ENCODE data around the gene PSAPL1.

PSAPL1 gene

GRCh38 chr4:7434766-7435150 lies at the start of gene PSAPL1:
PSAPL1 (minus strand) TSS chr4:7434930; CDS start chr4:7434879, 51 bp downstream.
- Mint-ChIP-seq H3K27ac (peak within 1 kb of the TSS; percentile 17), H3K4me1 (no peaks in the 10 kb centered on the region), H3K27me3 (peaks cover 4% of the 10 kb centered on the region), H3K9me3 (no peaks in the 10 kb centered on the region), H3K4me3 (no peak within 1 kb of the TSS), H3K36me3 (no peaks in the 10 kb centered on the region)

- H3K27me3 Mint-ChIP-seq, result peaks cover 2% of the 10 kb centered on the region
- no peak overlapping the region for H3K27ac Mint-ChIP-seq
- H3K9me3 Mint-ChIP-seq, result no peaks in the 10 kb centered on the region
- H3K4me3 Mint-ChIP-seq, result no peak overlapping the region
- no peaks in the 10 kb centered on the region for H3K4me1 Mint-ChIP-seq
- no peaks in the 10 kb centered on the region for H3K36me3 Mint-ChIP-seq
These were observed 46.5 kb upstream of the PSAPL1 start for GRCh38 chr4:7481227-7481626.

- Mint-ChIP-seq H3K27ac (no peak overlapping the region), H3K4me3 (no peak overlapping the region), H3K36me3 (no peaks in the 10 kb centered on the region), H3K9me3 (no peaks in the 10 kb centered on the region), H3K4me1 (no peaks in the 10 kb centered on the region), H3K27me3 (peaks cover 2% of the 10 kb centered on the region)
These were observed 45.7 kb upstream of the PSAPL1 start for GRCh38 chr4:7480423-7480822.

- no peak overlapping the region for H3K27ac Mint-ChIP-seq
- no peaks in the 10 kb centered on the region for H3K4me1 Mint-ChIP-seq
- peaks cover 3% of the 10 kb centered on the region for H3K27me3 Mint-ChIP-seq
- no peak overlapping the region for H3K4me3 Mint-ChIP-seq
- no peaks in the 10 kb centered on the region for H3K36me3 Mint-ChIP-seq
- no peaks in the 10 kb centered on the region for H3K9me3 Mint-ChIP-seq
These were observed 43.9 kb upstream of the PSAPL1 start for GRCh38 chr4:7478665-7479064.

- Mint-ChIP-seq H3K4me1 (no peaks in the 10 kb centered on the region), H3K27ac (no peak overlapping the region), H3K4me3 (no peak overlapping the region), H3K27me3 (peaks cover 7% of the 10 kb centered on the region), H3K36me3 (no peaks in the 10 kb centered on the region), H3K9me3 (no peaks in the 10 kb centered on the region)
These were observed 43.0 kb upstream of the PSAPL1 start for GRCh38 chr4:7477695-7478094.

GRCh38 chr4:7476820-7477219 lies 42.1 kb upstream of the PSAPL1 start:
- H3K36me3 Mint-ChIP-seq, result no peaks in the 10 kb centered on the region
- no peaks in the 10 kb centered on the region for H3K4me1 Mint-ChIP-seq
- H3K27ac Mint-ChIP-seq, result no peak overlapping the region
- H3K9me3 Mint-ChIP-seq, result no peaks in the 10 kb centered on the region
- peaks cover 12% of the 10 kb centered on the region for H3K27me3 Mint-ChIP-seq
- no peak overlapping the region for H3K4me3 Mint-ChIP-seq

GRCh38 chr4:7475207-7475606 lies 40.5 kb upstream of the PSAPL1 start:
- Mint-ChIP-seq H3K4me1 (no peaks in the 10 kb centered on the region), H3K9me3 (no peaks in the 10 kb centered on the region), H3K4me3 (no peak overlapping the region), H3K27me3 (peaks cover 12% of the 10 kb centered on the region), H3K36me3 (no peaks in the 10 kb centered on the region), H3K27ac (no peak overlapping the region)

GRCh38 chr4:7474320-7474719 lies 39.6 kb upstream of the PSAPL1 start:
- Mint-ChIP-seq H3K4me1 (no peaks in the 10 kb centered on the region), H3K27me3 (peaks cover 12% of the 10 kb centered on the region), H3K27ac (no peak overlapping the region), H3K36me3 (no peaks in the 10 kb centered on the region), H3K4me3 (no peak overlapping the region), H3K9me3 (no peaks in the 10 kb centered on the region)

- no peaks in the 10 kb centered on the region for H3K4me1 Mint-ChIP-seq
- H3K27me3 Mint-ChIP-seq, result peaks cover 11% of the 10 kb centered on the region
- H3K4me3 Mint-ChIP-seq, result no peak overlapping the region
- H3K36me3 Mint-ChIP-seq, result no peaks in the 10 kb centered on the region
- no peak overlapping the region for H3K27ac Mint-ChIP-seq
- H3K9me3 Mint-ChIP-seq, result no peaks in the 10 kb centered on the region
These were observed 38.4 kb upstream of the PSAPL1 start for GRCh38 chr4:7473081-7473480.

GRCh38 chr4:7472442-7473013 lies 37.8 kb upstream of the PSAPL1 start:
- H3K4me3 Mint-ChIP-seq, result no peak overlapping the region
- peaks cover 11% of the 10 kb centered on the region for H3K27me3 Mint-ChIP-seq
- H3K36me3 Mint-ChIP-seq, result no peaks in the 10 kb centered on the region
- no peaks in the 10 kb centered on the region for H3K4me1 Mint-ChIP-seq
- H3K27ac Mint-ChIP-seq, result no peak overlapping the region
- no peaks in the 10 kb centered on the region for H3K9me3 Mint-ChIP-seq

- no peaks in the 10 kb centered on the region for H3K36me3 Mint-ChIP-seq
- no peaks in the 10 kb centered on the region for H3K9me3 Mint-ChIP-seq
- no peaks in the 10 kb centered on the region for H3K4me1 Mint-ChIP-seq
- peaks cover 11% of the 10 kb centered on the region for H3K27me3 Mint-ChIP-seq
- no peak overlapping the region for H3K27ac Mint-ChIP-seq
- H3K4me3 Mint-ChIP-seq, result no peak overlapping the region
These were observed 35.9 kb upstream of the PSAPL1 start for GRCh38 chr4:7470522-7471128.

- Mint-ChIP-seq H3K36me3 (no peaks in the 10 kb centered on the region), H3K27me3 (peaks cover 11% of the 10 kb centered on the region), H3K4me3 (no peak overlapping the region), H3K4me1 (no peaks in the 10 kb centered on the region), H3K9me3 (no peaks in the 10 kb centered on the region), H3K27ac (no peak overlapping the region)
These were observed 35.4 kb upstream of the PSAPL1 start for GRCh38 chr4:7470111-7470510.

GRCh38 chr4:7469023-7469422 lies 34.3 kb upstream of the PSAPL1 start:
- no peaks in the 10 kb centered on the region for H3K4me1 Mint-ChIP-seq
- no peak overlapping the region for H3K4me3 Mint-ChIP-seq
- H3K27ac Mint-ChIP-seq, result no peak overlapping the region
- peaks cover 10% of the 10 kb centered on the region for H3K27me3 Mint-ChIP-seq
- no peaks in the 10 kb centered on the region for H3K36me3 Mint-ChIP-seq
- no peaks in the 10 kb centered on the region for H3K9me3 Mint-ChIP-seq

- no peaks in the 10 kb centered on the region for H3K36me3 Mint-ChIP-seq
- no peak overlapping the region for H3K4me3 Mint-ChIP-seq
- H3K9me3 Mint-ChIP-seq, result no peaks in the 10 kb centered on the region
- peaks cover 5% of the 10 kb centered on the region for H3K27me3 Mint-ChIP-seq
- no peak overlapping the region for H3K27ac Mint-ChIP-seq
- no peaks in the 10 kb centered on the region for H3K4me1 Mint-ChIP-seq
These were observed 32.7 kb upstream of the PSAPL1 start for GRCh38 chr4:7467471-7467870.

GRCh38 chr4:7466904-7467303 lies 32.2 kb upstream of the PSAPL1 start:
- no peak overlapping the region for H3K27ac Mint-ChIP-seq
- no peaks in the 10 kb centered on the region for H3K4me1 Mint-ChIP-seq
- no peaks in the 10 kb centered on the region for H3K9me3 Mint-ChIP-seq
- no peaks in the 10 kb centered on the region for H3K36me3 Mint-ChIP-seq
- peaks cover under 1% of the 10 kb centered on the region for H3K27me3 Mint-ChIP-seq
- H3K4me3 Mint-ChIP-seq, result no peak overlapping the region

- H3K27ac Mint-ChIP-seq, result no peak overlapping the region
- no peaks in the 10 kb centered on the region for H3K36me3 Mint-ChIP-seq
These were observed 31.5 kb upstream of the PSAPL1 start for GRCh38 chr4:7466215-7466614.

GRCh38 chr4:7465017-7465416 lies 30.3 kb upstream of the PSAPL1 start:
- no peak overlapping the region for H3K27ac Mint-ChIP-seq
- no peaks in the 10 kb centered on the region for H3K27me3 Mint-ChIP-seq
- H3K36me3 Mint-ChIP-seq, result no peaks in the 10 kb centered on the region
- no peak overlapping the region for H3K4me3 Mint-ChIP-seq
- no peaks in the 10 kb centered on the region for H3K4me1 Mint-ChIP-seq
- no peaks in the 10 kb centered on the region for H3K9me3 Mint-ChIP-seq

More at GRCh38 chr4:7466215-7466614, 31.5 kb upstream of the PSAPL1 start:
- no peak overlapping the region for H3K4me3 Mint-ChIP-seq
- H3K9me3 Mint-ChIP-seq, result no peaks in the 10 kb centered on the region
- no peaks in the 10 kb centered on the region for H3K27me3 Mint-ChIP-seq
- H3K4me1 Mint-ChIP-seq, result no peaks in the 10 kb centered on the region

Data from activated naive CD4-positive, alpha-beta T cell treated with anti-CD3 and anti-CD28 coated beads, Interleukin-2, amount 50 U/mL, for 24 hours (primary cell).